Stomach (tissue), 9 donors: Measurements from ENCODE around the gene C1QTNF12. TPM values are rescaled to one million over a fixed set of nuclear protein-coding genes. Genes with fewer than 3 reads are reported as not detected.
A peak's percentile ranks its signal among the peaks of the same experiment; 100 is the strongest.
"Not testable (repeated sequence)": the region's sequence is repeated elsewhere in the genome, so short reads cannot be mapped to it uniquely, and the experiment has no call there.

Experiments
- DNase-seq, 2 donors: peaks; one replicate each; pipeline versions ENCODE4 v3.0.0 to v3.0.0-alpha.2; 2013 to 2019
- H3K27ac ChIP-seq, 5 donors: fragments of 200-600 bp in 4 of 5; sonication (generic) in 4 of 5; one replicate each; pipeline ENCODE4 v1.5.1; 2013 to 2019; ENCODE audit warnings: mild to moderate bottlenecking in 1 of 5, moderate library complexity in 1 of 5
- H3K27me3 ChIP-seq, 3 donors: fragments of 200-600 bp; sonication (generic); one replicate each; pipeline ENCODE4 v1.5.1; 2017 to 2019; ENCODE audit warnings: mixed run types in 1 of 3
- H3K36me3 ChIP-seq, 4 donors: fragments of 200-600 bp; sonication (generic); 1 replicate in 3 of 4; 2 replicates in 1 of 4; pipeline ENCODE4 v1.5.1; 2016 to 2019
- H3K4me1 ChIP-seq, 4 donors: fragments of 200-600 bp; sonication (generic); one replicate each; pipeline ENCODE4 v1.5.1; 2016 to 2019
- H3K4me3 ChIP-seq, 4 donors: fragments of 200-600 bp; sonication (generic) in 3 of 4; one replicate each; pipeline ENCODE4 v1.5.1; 2016 to 2019; ENCODE audit warnings: mild to moderate bottlenecking in 1 of 4
- H3K9me3 ChIP-seq, 4 donors: fragments of 200-600 bp; sonication (generic); one replicate each; pipeline ENCODE4 v1.5.1; 2016 to 2019
- EP300 ChIP-seq: sonication (generic); formaldehyde crosslinking; IDR thresholded peaks from one replicate; pipeline ENCODE4 v1.6.1; 2017; ENCODE audit warnings: antibody characterized with exemption
- POLR2A ChIP-seq, 4 donors: fragments of 450-650 bp; IDR thresholded peaks; one replicate each; pipeline ENCODE4 v1.6.1; 2016; ENCODE audit warnings: antibody characterized with exemption in 4 of 4, control low read depth in 2 of 4, mild to moderate bottlenecking in 1 of 4, moderate library complexity in 1 of 4
- POLR2AphosphoS5 ChIP-seq, 3 donors: sonication (generic); formaldehyde crosslinking; IDR thresholded peaks; one replicate each; pipeline ENCODE4 v1.6.1; 2016; ENCODE audit warnings: antibody characterized with exemption in 3 of 3
- WGBS, 5 donors: extraction: QIAGEN DNeasy Blood & Tissue Kit in 3 of 5; methylation state at CpG; one replicate each; pipeline versions ENCODE4 v1.1.5 to v1.1.7; 2013 to 2018; 5-methylcytosine and 5-hydroxymethylcytosine counted together
- intact Hi-C: fragments of 100-400 bp; cut with DNase I; formaldehyde crosslinking; loops from one replicate; pipeline ENCODE4 v1.15.1; 2023; ENCODE audit warnings: low total_unique reads
- polyA plus RNA-seq, 3 donors: library from polyadenylated mRNA; stranded (reverse); fragments of 200-250 nt; gene quantifications; one replicate each; pipeline ENCODE4 v1.2.3, GENCODE V29; 2013
- total RNA-seq, 5 donors: library from RNA; depleted of rRNA; stranded (reverse); fragments of >200 nt; gene quantifications; one replicate each; pipeline versions ENCODE4 v1.1.0 to v1.2.3, GENCODE V29; 2014 to 2016
- TF ChIP-seq, protein P1 (sequence below), 7 experiments: fragments of 450-650 bp in 4 of 7; fragments of 200-600 bp in 3 of 7; sonication (generic) in 3 of 7; IDR thresholded peaks; one replicate each; pipeline ENCODE4 v1.5.1; 2016 to 2019; ENCODE audit warnings: antibody characterized with exemption in 7 of 7, control low read depth in 2 of 7, mild to moderate bottlenecking in 1 of 7
- donor health status: healthy with polysubstance abuse.
- donor health status: Bipolar disorder and iron deficiency.
- donor health status: healthy.

The C1QTNF12 gene
- total and polyA plus RNA-seq, 8 donors = 1.5 to 21.3 (median 2.9) TPM; not detected in 2

GRCh38 chr1:1253314-1253713 lies 6.8 kb upstream of the C1QTNF12 start:
- WGBS, 5 donors = 74 to 89% (median 77%) methylated on average over 10 to 12 of the region's 12 CpGs
- Histone ChIP-seq H3K27ac (no peak overlapping the region), H3K36me3 (peaks cover 23 to 68% (median 63%) of the 10 kb centered on the region in 4 donors), H3K9me3 (no peaks in the 10 kb centered on the region), H3K27me3 (peaks cover 0 to 4% (median 0%) of the 10 kb centered on the region in 3 donors), H3K4me3 (no peak overlapping the region), H3K4me1 (peaks cover 0 to 12% (median under 1%) of the 10 kb centered on the region in 4 donors)
- intact Hi-C loops = no loop called here
- no peak for TF ChIP-seq POLR2AphosphoS5 (IDR thresholded peaks at IDR 0.05)
- no peak for DNase-seq

GRCh38 chr1:1250786-1251284 lies 4.3 kb upstream of the C1QTNF12 start:
- Histone ChIP-seq H3K27ac (no peak overlapping the region), H3K4me3 (no peak overlapping the region), H3K9me3 (no peaks in the 10 kb centered on the region), H3K4me1 (peaks cover 10 to 26% (median 14%) of the 10 kb centered on the region in 4 donors), H3K27me3 (peaks cover under 1 to 29% (median 20%) of the 10 kb centered on the region in 3 donors), H3K36me3 (peaks cover 18 to 46% (median 45%) of the 10 kb centered on the region in 4 donors)
- WGBS, 5 donors = 68 to 78% (median 74%) methylated on average over 14 to 16 of the region's 16 CpGs
- intact Hi-C loops = no loop called here
- no peak for DNase-seq
- TF ChIP-seq POLR2A (IDR thresholded peaks at IDR 0.05) (no peak), EP300 (no peak), POLR2AphosphoS5 (IDR thresholded peaks at IDR 0.05) (no peak)
- TF ChIP-seq, protein P1, sequence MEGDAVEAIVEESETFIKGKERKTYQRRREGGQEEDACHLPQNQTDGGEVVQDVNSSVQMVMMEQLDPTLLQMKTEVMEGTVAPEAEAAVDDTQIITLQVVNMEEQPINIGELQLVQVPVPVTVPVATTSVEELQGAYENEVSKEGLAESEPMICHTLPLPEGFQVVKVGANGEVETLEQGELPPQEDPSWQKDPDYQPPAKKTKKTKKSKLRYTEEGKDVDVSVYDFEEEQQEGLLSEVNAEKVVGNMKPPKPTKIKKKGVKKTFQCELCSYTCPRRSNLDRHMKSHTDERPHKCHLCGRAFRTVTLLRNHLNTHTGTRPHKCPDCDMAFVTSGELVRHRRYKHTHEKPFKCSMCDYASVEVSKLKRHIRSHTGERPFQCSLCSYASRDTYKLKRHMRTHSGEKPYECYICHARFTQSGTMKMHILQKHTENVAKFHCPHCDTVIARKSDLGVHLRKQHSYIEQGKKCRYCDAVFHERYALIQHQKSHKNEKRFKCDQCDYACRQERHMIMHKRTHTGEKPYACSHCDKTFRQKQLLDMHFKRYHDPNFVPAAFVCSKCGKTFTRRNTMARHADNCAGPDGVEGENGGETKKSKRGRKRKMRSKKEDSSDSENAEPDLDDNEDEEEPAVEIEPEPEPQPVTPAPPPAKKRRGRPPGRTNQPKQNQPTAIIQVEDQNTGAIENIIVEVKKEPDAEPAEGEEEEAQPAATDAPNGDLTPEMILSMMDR (IDR thresholded peaks at IDR 0.05) = no peak

GRCh38 chr1:1248009-1248913 lies 1.7 kb upstream of the C1QTNF12 start:
- DNase-seq, H3K27ac ChIP-seq, H3K9me3 ChIP-seq, intact Hi-C loops, H3K4me3 ChIP-seq: not testable (repeated sequence)
- Histone ChIP-seq H3K27me3 (peaks cover 7 to 48% (median 27%) of the 10 kb centered on the region in 3 donors), H3K36me3 (peaks cover 0 to 21% (median 19%) of the 10 kb centered on the region in 4 donors), H3K4me1 (peaks cover 10 to 37% (median 22%) of the 10 kb centered on the region in 4 donors)
- WGBS, 5 donors = 88 to 100% (median 90%) methylated on average over 1 to 21 of the region's 21 CpGs

GRCh38 chr1:1247341-1247913 lies 905 bp upstream of the C1QTNF12 start:
- Histone ChIP-seq H3K27me3 (peaks cover 7 to 50% (median 27%) of the 10 kb centered on the region in 3 donors), H3K27ac (no peak overlapping the region), H3K4me3 (no peak overlapping the region), H3K9me3 (no peaks in the 10 kb centered on the region), H3K4me1 (peaks cover 10 to 37% (median 22%) of the 10 kb centered on the region in 4 donors), H3K36me3 (peaks cover 0 to 13% (median 11%) of the 10 kb centered on the region in 4 donors)
- WGBS, 5 donors = 56 to 65% (median 57%) methylated on average over 14 to 25 of the region's 25 CpGs
- DNase-seq = no peak
- intact Hi-C loops = no loop called here
- TF ChIP-seq POLR2A (IDR thresholded peaks at IDR 0.05) (no peak), EP300 (no peak), POLR2AphosphoS5 (IDR thresholded peaks at IDR 0.05) (no peak)
- TF ChIP-seq, protein P1 (IDR thresholded peaks at IDR 0.05) = no peak

GRCh38 chr1:1245817-1246576 lies 525 bp downstream of the C1QTNF12 start:
- peak overlapping the region in 1 of 4 donors; percentile 24 for H3K4me3 ChIP-seq
- peaks cover 7 to 57% (median 27%) of the 10 kb centered on the region in 3 donors for H3K27me3 ChIP-seq
- TF ChIP-seq EP300 = no peak
- no peak for TF ChIP-seq POLR2AphosphoS5 (IDR thresholded peaks at IDR 0.05)
- TF ChIP-seq, protein P1 (IDR thresholded peaks at IDR 0.05) = no peak
- TF ChIP-seq POLR2A (IDR thresholded peaks at IDR 0.05) = no peak
- peaks cover 0 to 4% (median 2%) of the 10 kb centered on the region in 4 donors for H3K36me3 ChIP-seq
- intact Hi-C loops = no loop called here
- H3K9me3 ChIP-seq = no peaks in the 10 kb centered on the region
- H3K4me1 ChIP-seq = peaks cover 10 to 33% (median 22%) of the 10 kb centered on the region in 4 donors
- WGBS, 5 donors = 41 to 98% (median 44%) methylated on average over 6 to 45 of the region's 45 CpGs
- no peak for DNase-seq
- H3K27ac ChIP-seq = no peak overlapping the region
